Fibroblast of lung (primary cell): ENCODE data around the gene GNAI2. TPM values are rescaled to one million over a fixed set of nuclear protein-coding genes. Genes with fewer than 3 reads are reported as not detected.
"Not testable (repeated sequence)": the region's sequence is repeated elsewhere in the genome, so short reads cannot be mapped to it uniquely, and the experiment has no call there.

Source experiments
- DNase-seq, 2 donors: peaks; one replicate each; pipeline versions ENCODE4 v3.0.0 to v3.0.0-alpha.2; 2010; ENCODE audit warnings: low read depth in 2 of 2
- H2AFZ ChIP-seq: 2 replicates; pipeline ENCODE4 v1.5.1; 2012; ENCODE audit warnings: low read length, control low read depth, inconsistent platforms
- H3K27ac ChIP-seq: 2 replicates; pipeline ENCODE4 v1.5.1; 2011; ENCODE audit warnings: low read length, control low read depth; ENCODE audit not compliant: insufficient read depth
- H3K27me3 ChIP-seq: 2 replicates; pipeline ENCODE4 v1.5.1; 2011; ENCODE audit warnings: mild to moderate bottlenecking, low read length; ENCODE audit not compliant: control insufficient read depth, insufficient read depth
- H3K36me3 ChIP-seq: 2 replicates; pipeline ENCODE4 v1.5.1; 2011; ENCODE audit warnings: low read length; ENCODE audit not compliant: control insufficient read depth, insufficient read depth
- H3K4me1 ChIP-seq: 2 replicates; pipeline ENCODE4 v1.5.1; 2011; ENCODE audit warnings: low read length; ENCODE audit not compliant: control insufficient read depth, insufficient read depth; ENCODE audit errors: extremely low read depth
- H3K4me2 ChIP-seq: 2 replicates; pipeline ENCODE4 v1.5.1; 2011; ENCODE audit warnings: low read length, control low read depth; ENCODE audit not compliant: insufficient read depth; ENCODE audit errors: extremely low read depth
- H3K4me3 ChIP-seq, 4 experiments: fragments of 200-600 bp in 1 of 4; sonication (generic) in 1 of 4; replicated peaks in 1 of 4; 2 replicates each; pipeline ENCODE4 v1.5.1; 2011 to 2016; ENCODE audit warnings: low read length in 4 of 4, low read depth in 3 of 4, mild to moderate bottlenecking in 3 of 4, control low read depth in 2 of 4, inconsistent platforms in 1 of 4, mixed read lengths in 1 of 4; ENCODE audit not compliant: insufficient read depth in 1 of 4; ENCODE audit errors: control extremely low read depth in 1 of 4
- H3K79me2 ChIP-seq: 2 replicates; pipeline ENCODE4 v1.5.1; 2012; ENCODE audit warnings: mild to moderate bottlenecking, low read length, inconsistent platforms; ENCODE audit not compliant: control insufficient read depth, insufficient read depth
- H3K9ac ChIP-seq: 2 replicates; pipeline ENCODE4 v1.5.1; 2011; ENCODE audit warnings: mild to moderate bottlenecking, low read length, control low read depth; ENCODE audit not compliant: insufficient read depth
- H3K9me3 ChIP-seq: 2 replicates; pipeline ENCODE4 v1.5.1; 2012; ENCODE audit warnings: low read depth, low read length; ENCODE audit not compliant: control insufficient read depth, insufficient read depth
- H4K20me1 ChIP-seq: 2 replicates; pipeline ENCODE4 v1.5.1; 2011; ENCODE audit warnings: low read length; ENCODE audit not compliant: control insufficient read depth, insufficient read depth; ENCODE audit errors: extremely low read depth
- CTCF ChIP-seq, 2 donors: IDR thresholded peaks in 1 of 2; conservative IDR thresholded peaks in 1 of 2; 1 replicate in 1 of 2; 2 replicates in 1 of 2; pipeline ENCODE4 v1.5.1; 2011 to 2012; ENCODE audit warnings: low read length in 2 of 2, control low read depth in 1 of 2, inconsistent platforms in 1 of 2, low read depth in 1 of 2, mild to moderate bottlenecking in 1 of 2
- EZH2 ChIP-seq: IDR thresholded peaks from 2 replicates; pipeline ENCODE4 v1.5.1; 2012; ENCODE audit warnings: low read length, control low read depth, mild to moderate bottlenecking; ENCODE audit errors: missing control alignments
- polyA plus RNA-seq, 2 donors: library from polyadenylated mRNA; depleted of rRNA in 1 of 2; stranded (reverse) in 1 of 2; unstranded in 1 of 2; fragments of >200 nt; gene quantifications; 2 replicates each; pipeline ENCODE4 v1.2.1, GENCODE V29; 2011 to 2012; ENCODE audit warnings: missing spikeins in 1 of 2
- total RNA-seq: library from RNA; depleted of rRNA; stranded (reverse); fragments of >200 nt; gene quantifications from 2 replicates; pipeline ENCODE4 v1.2.1, GENCODE V29; 2014

GNAI2 gene
- total and polyA plus RNA-seq, 2 donors (not counting 1 experiment from before 2014, with no cell fraction given) = 238 to 704 TPM

- Histone ChIP-seq H3K9me3 (no peaks in the 10 kb centered on the region), H3K4me2 (no peak overlapping the region), H3K4me1 (peaks cover 35% of the 10 kb centered on the region), H3K36me3 (peaks cover 17% of the 10 kb centered on the region), H3K27me3 (no peaks in the 10 kb centered on the region), H3K9ac (no peak overlapping the region), H3K79me2 (no peaks in the 10 kb centered on the region), H3K4me3 (peak overlapping the region in 1 of 4 experiments; percentile 53), H3K27ac (no peak overlapping the region), H2AFZ (no peak overlapping the region), H4K20me1 (no peaks in the 10 kb centered on the region)
- TF ChIP-seq EZH2 = no peak
- no peak for TF ChIP-seq CTCF (conservative IDR thresholded peaks at IDR 0.05 in 1 of 2, IDR thresholded peaks at IDR 0.05 in 1 of 2; ENCODE audit: low read depth in 1 of 2, low read length in 2 of 2)
- no peak for DNase-seq
Observed at GRCh38 chr3:50261505-50261904, 25.5 kb downstream of the GNAI2 start.

GRCh38 chr3:50262200-50262599, 26.2 kb downstream of the GNAI2 start:
- H3K4me3 ChIP-seq, H3K36me3 ChIP-seq, H3K27me3 ChIP-seq, H3K27ac ChIP-seq, H2AFZ ChIP-seq, H3K4me2 ChIP-seq, H3K9ac ChIP-seq, H4K20me1 ChIP-seq, DNase-seq, H3K79me2 ChIP-seq, H3K9me3 ChIP-seq: not testable (repeated sequence)
- peaks cover 35% of the 10 kb centered on the region for H3K4me1 ChIP-seq

- Histone ChIP-seq H2AFZ (no peak overlapping the region), H3K9me3 (no peaks in the 10 kb centered on the region), H3K4me1 (peaks cover 38% of the 10 kb centered on the region), H3K36me3 (peaks cover 5% of the 10 kb centered on the region), H3K27me3 (no peaks in the 10 kb centered on the region), H3K27ac (no peak overlapping the region), H3K4me2 (no peak overlapping the region), H3K79me2 (no peaks in the 10 kb centered on the region), H3K9ac (no peak overlapping the region), H4K20me1 (no peaks in the 10 kb centered on the region), H3K4me3 (no peak overlapping the region)
- no peak for DNase-seq
- no peak for TF ChIP-seq CTCF (conservative IDR thresholded peaks at IDR 0.05 in 1 of 2, IDR thresholded peaks at IDR 0.05 in 1 of 2; ENCODE audit: low read depth in 1 of 2, low read length in 2 of 2)
- no peak for TF ChIP-seq EZH2
Observed at GRCh38 chr3:50262778-50263177, 26.8 kb downstream of the GNAI2 start.
